Keratinocyte (primary cell): ENCODE data around the gene TSSK1B.

Source experiments
- CTCF ChIP-seq, 3 experiments: IDR thresholded peaks in 1 of 3; conservative IDR thresholded peaks in 1 of 3; optimal IDR thresholded peaks in 1 of 3; 2 replicates in 2 of 3; 3 replicates in 1 of 3; pipeline versions ENCODE3 to v1.5.1; 2011; ENCODE audit warnings: low read length in 3 of 3, mild to moderate bottlenecking in 3 of 3, moderate library complexity in 2 of 3, control low read depth in 1 of 3, inconsistent platforms in 1 of 3; ENCODE audit not compliant: insufficient read depth in 2 of 3; ENCODE audit errors: extremely low read depth in 1 of 3
- EZH2 ChIP-seq: IDR thresholded peaks from one replicate; pipeline ENCODE4 v1.6.1; 2012; ENCODE audit warnings: inconsistent platforms, mild to moderate bottlenecking, low read length, moderate library complexity

DNA sequence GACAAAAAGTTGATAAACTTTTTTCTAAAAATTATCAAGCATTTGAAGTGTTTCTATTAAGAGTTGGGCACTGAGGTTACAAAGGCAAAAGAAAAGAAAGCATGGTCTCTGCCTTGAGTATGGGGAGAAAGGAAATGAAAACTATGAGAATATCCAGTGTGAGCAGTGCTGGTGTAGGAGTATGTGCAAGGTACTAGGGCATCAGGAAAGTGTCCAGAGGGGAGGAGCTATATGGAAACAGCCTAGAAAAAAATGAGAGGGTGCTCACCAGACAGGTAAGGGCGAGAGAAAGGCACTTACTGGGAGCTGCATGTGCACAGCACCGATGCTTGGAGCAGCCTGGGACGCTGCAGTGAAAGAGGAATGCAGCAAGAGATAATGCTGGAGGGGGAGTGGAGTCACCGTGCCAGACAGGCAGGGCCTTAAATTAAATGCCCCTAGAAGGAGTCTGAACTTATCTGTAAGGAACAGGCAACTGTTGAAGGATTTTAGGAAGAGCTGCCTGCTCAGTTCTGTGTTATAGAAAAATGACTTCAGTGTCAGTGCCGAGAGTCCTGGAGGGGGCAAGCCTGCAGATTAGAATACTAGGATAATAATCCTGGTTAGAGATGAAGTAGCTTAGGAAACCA is 39.4 kb upstream of the TSSK1B start:
- no peak for TF ChIP-seq CTCF (optimal IDR thresholded peaks at IDR 0.05 in 1 of 3, IDR thresholded peaks at IDR 0.05 in 1 of 3, conservative IDR thresholded peaks at IDR 0.05 in 1 of 3; ENCODE audit: extremely low read depth in 1 of 3, insufficient read depth in 2 of 3, low read length in 3 of 3)
- no peak for TF ChIP-seq EZH2
